Right hindlimb (tissue), 1 donor: ENCODE measurements around the gene UBC.
"Not testable (repeated sequence)": the region's sequence is repeated elsewhere in the genome, so short reads cannot be mapped to it uniquely, and the experiment has no call there.

Experiments used
- DNase-seq: peaks from one replicate; pipeline ENCODE4 v3.0.0-alpha.2; 2018

The UBC gene

GRCh38 chr12:124913474-124914391 lies 717 bp downstream of the UBC start:
- DNase-seq, result peak; percentile 76

GRCh38 chr12:124912529-124913287 lies 1.7 kb downstream of the UBC start:
- DNase-seq, result not testable (repeated sequence)

GRCh38 chr12:124911521-124911920 lies 2.9 kb downstream of the UBC start:
- DNase-seq, result not testable (repeated sequence)

- no peak for DNase-seq
Measured at GRCh38 chr12:124910561-124911478, 3.6 kb downstream of the UBC start.

- DNase-seq, result no peak
Measured at GRCh38 chr12:124909831-124910560, 4.5 kb downstream of the UBC start.

- peak; percentile 87 for DNase-seq
Measured at GRCh38 chr12:124906606-124907261, 7.7 kb downstream of the UBC start.

GRCh38 chr12:124904306-124905098 lies 9.9 kb downstream of the UBC start:
- DNase-seq, result peak; percentile 67

- no peak for DNase-seq
Measured at GRCh38 chr12:124902916-124903315, 11.5 kb downstream of the UBC start.

- no peak for DNase-seq
Measured at GRCh38 chr12:124901003-124901402, 13.4 kb downstream of the UBC start.

- not testable (repeated sequence) for DNase-seq
Measured at GRCh38 chr12:124900345-124900795, 14.1 kb downstream of the UBC start.

GRCh38 chr12:124898923-124899294 lies 15.5 kb downstream of the UBC start:
- DNase-seq, result no peak

GRCh38 chr12:124898200-124898922 lies 16.1 kb downstream of the UBC start:
- DNase-seq, result no peak

GRCh38 chr12:124896461-124896860 lies 18.0 kb downstream of the UBC start:
- DNase-seq, result no peak

GRCh38 chr12:124893792-124894516 lies 20.5 kb downstream of the UBC start:
- no peak for DNase-seq

- DNase-seq, result peak; percentile 52
Measured at GRCh38 chr12:124888260-124888659, 26.2 kb downstream of the UBC start.

GRCh38 chr12:124887766-124888165 lies 26.7 kb downstream of the UBC start:
- DNase-seq, result not testable (repeated sequence)

- DNase-seq, result no peak
Measured at GRCh38 chr12:124884587-124885438, 29.6 kb downstream of the UBC start.
